Posterior vena cava (tissue), 2 donors: ENCODE data around the gene F9. TPM values are rescaled to one million over a fixed set of nuclear protein-coding genes. Genes with fewer than 3 reads are reported as not detected.
"Not testable (repeated sequence)": the region's sequence is repeated elsewhere in the genome, so short reads cannot be mapped to it uniquely, and the experiment has no call there.

Source experiments
- DNase-seq: peaks from one replicate; pipeline ENCODE4 v3.0.0-alpha.2; 2020; ENCODE audit warnings: low spot score
- intact Hi-C, 2 donors: fragments of 100-400 bp; cut with DNase I; formaldehyde crosslinking; loops; one replicate each; pipeline versions ENCODE4 v1.14.1 to v1.14.2; 2022 to 2023
- long read RNA-seq, 2 donors: library from polyadenylated mRNA; unstranded; transcript quantifications; one replicate each; pipeline ENCODE4 v2.0.0, GENCODE V29; 2020 to 2021
- total RNA-seq, 2 donors: library from RNA; stranded (reverse); fragmentation: NEBNext Ultra II Directional; extraction: Animal tissue kit (Norgen Biotek cat#: 25700); gene quantifications; one replicate each; pipeline ENCODE4 v1.2.1, GENCODE V29; 2021
- donor health status: DM: yes; HTN: yes; CAD: no.
- donor health status: DM: yes; HTN: yes; CAD: no.

F9 gene
- total RNA-seq = not detected
- long read RNA-seq, donor 1 = 0 reads
- long read RNA-seq, donor 2 = 0 reads

- intact Hi-C loops = no loop called here
- no peak for DNase-seq
Measured at GRCh38 chrX:139530550-139530949, at the start of gene F9. F9 (plus strand) TSS chrX:139530739; CDS start chrX:139530765, 26 bp downstream.

- DNase-seq = no peak
- intact Hi-C loops = no loop called here
Measured at GRCh38 chrX:139483699-139484098, 46.8 kb upstream of the F9 start.

GRCh38 chrX:139484591-139484990 is 45.9 kb upstream of the F9 start:
- intact Hi-C loops = no loop called here
- DNase-seq = no peak

- intact Hi-C loops = no loop called here
- DNase-seq = no peak
Measured at GRCh38 chrX:139495324-139495723, 35.2 kb upstream of the F9 start.

- intact Hi-C loops = no loop called here
- DNase-seq = no peak
Measured at GRCh38 chrX:139506333-139506732, 24.2 kb upstream of the F9 start.

GRCh38 chrX:139508099-139508498 is 22.4 kb upstream of the F9 start:
- no peak for DNase-seq
- intact Hi-C loops = no loop called here

GRCh38 chrX:139518475-139518874 is 12.1 kb upstream of the F9 start:
- intact Hi-C loops = no loop called here
- no peak for DNase-seq

- intact Hi-C loops, DNase-seq: not testable (repeated sequence)
Measured at GRCh38 chrX:139528829-139529228, 1.7 kb upstream of the F9 start.

- intact Hi-C loops = no loop called here
- no peak for DNase-seq
Measured at GRCh38 chrX:139532834-139533233, 2.3 kb downstream of the F9 start.

- intact Hi-C loops = no loop called here
- no peak for DNase-seq
Measured at GRCh38 chrX:139533444-139533843, 2.9 kb downstream of the F9 start.

GRCh38 chrX:139538907-139539790 is 8.6 kb downstream of the F9 start:
- intact Hi-C loops = no loop called here
- no peak for DNase-seq

GRCh38 chrX:139542652-139543051 is 12.1 kb downstream of the F9 start:
- DNase-seq = no peak
- intact Hi-C loops = no loop called here

GRCh38 chrX:139543920-139544319 is 13.4 kb downstream of the F9 start:
- intact Hi-C loops = no loop called here
- no peak for DNase-seq

- no peak for DNase-seq
- intact Hi-C loops = no loop called here
Measured at GRCh38 chrX:139544591-139544990, 14.1 kb downstream of the F9 start.

GRCh38 chrX:139554376-139554775 is 23.8 kb downstream of the F9 start:
- intact Hi-C loops = no loop called here
- DNase-seq = no peak

- no peak for DNase-seq
- intact Hi-C loops = no loop called here
Measured at GRCh38 chrX:139554991-139555675, 24.6 kb downstream of the F9 start.

- intact Hi-C loops = no loop called here
- no peak for DNase-seq
Measured at GRCh38 chrX:139559383-139560042, 29.0 kb downstream of the F9 start.

GRCh38 chrX:139560221-139560620 is 29.7 kb downstream of the F9 start:
- no peak for DNase-seq
- intact Hi-C loops = no loop called here

GRCh38 chrX:139563251-139563650 is 32.7 kb downstream of the F9 start:
- intact Hi-C loops = no loop called here

GRCh38 chrX:139566981-139567380 is 36.4 kb downstream of the F9 start:
- no peak for DNase-seq
- intact Hi-C loops = no loop called here

More at GRCh38 chrX:139563251-139563650, 32.7 kb downstream of the F9 start:
- no peak for DNase-seq
